MM.1S (cell line): ENCODE data around the gene FAM107B.

Source experiments
- DNase-seq: peaks from one replicate; pipeline ENCODE4 v3.0.0-alpha.2; 2015
- H2AFZ ChIP-seq: fragments of 300-600 bp; sonication (generic); 2 replicates; pipeline ENCODE4 v1.6.0; 2016; ENCODE audit warnings: antibody characterized with exemption, low read length
- H3F3A ChIP-seq: fragments of 300-600 bp; sonication (generic); 2 replicates; pipeline ENCODE4 v1.6.1; 2016; ENCODE audit warnings: mild to moderate bottlenecking, antibody characterized with exemption, low read length, moderate library complexity, mixed read lengths; ENCODE audit not compliant: insufficient read depth
- H3K27ac ChIP-seq: fragments of 300-600 bp; sonication (generic); 2 replicates; pipeline ENCODE4 v1.5.1; 2016; ENCODE audit warnings: mild to moderate bottlenecking, low read length
- H3K27me3 ChIP-seq: fragments of 300-600 bp; sonication (generic); replicated peaks from 2 replicates; pipeline ENCODE4 v1.6.0; 2016; ENCODE audit warnings: low read length; ENCODE audit not compliant: insufficient read depth
- H3K36me3 ChIP-seq: fragments of 300-600 bp; sonication (generic); replicated peaks from 2 replicates; pipeline ENCODE4 v1.6.1; 2016; ENCODE audit warnings: mild to moderate bottlenecking, low read length, mixed read lengths; ENCODE audit not compliant: insufficient read depth
- H3K4me1 ChIP-seq: fragments of 300-600 bp; sonication (generic); 2 replicates; pipeline ENCODE4 v1.6.1; 2016; ENCODE audit warnings: low read length, mixed read lengths
- H3K4me2 ChIP-seq: fragments of 300-600 bp; sonication (generic); 2 replicates; pipeline ENCODE4 v1.6.0; 2016; ENCODE audit warnings: low read depth, low read length
- H3K4me3 ChIP-seq: fragments of 300-600 bp; sonication (generic); 2 replicates; pipeline ENCODE4 v1.5.1; 2016; ENCODE audit warnings: low read length, mixed read lengths
- H3K79me2 ChIP-seq: fragments of 300-600 bp; sonication (generic); 2 replicates; pipeline ENCODE4 v1.6.1; 2016; ENCODE audit warnings: mixed run types, low read length, mixed read lengths
- H3K9ac ChIP-seq: fragments of 300-600 bp; sonication (generic); 2 replicates; pipeline ENCODE4 v1.6.1; 2016; ENCODE audit warnings: low read length, mixed read lengths
- H3K9me2 ChIP-seq: fragments of 300-600 bp; sonication (generic); replicated peaks from 2 replicates; pipeline ENCODE4 v1.6.1; 2016; ENCODE audit warnings: mild to moderate bottlenecking, low read length, mixed read lengths; ENCODE audit not compliant: insufficient read depth
- H3K9me3 ChIP-seq: fragments of 300-600 bp; sonication (generic); replicated peaks from 2 replicates; pipeline ENCODE4 v1.6.1; 2016; ENCODE audit warnings: mild to moderate bottlenecking, low read length, mixed read lengths; ENCODE audit not compliant: insufficient read depth
- H4K20me1 ChIP-seq: fragments of 300-600 bp; sonication (generic); 2 replicates; pipeline ENCODE4 v1.6.1; 2016; ENCODE audit warnings: mild to moderate bottlenecking, low read length, moderate library complexity, mixed read lengths; ENCODE audit not compliant: insufficient read depth
- EZH2 ChIP-seq: fragments of 300-600 bp; sonication (generic); optimal IDR thresholded peaks from 2 replicates; pipeline ENCODE3; 2017; ENCODE audit warnings: low read depth, mild to moderate bottlenecking, antibody characterized with exemption, low read length, mixed read lengths
- EZH2phosphoT487 ChIP-seq: fragments of 300-600 bp; sonication (generic); IDR thresholded peaks from 2 replicates; pipeline ENCODE4 v1.6.1; 2018; ENCODE audit warnings: antibody characterized with exemption, low read length
- TF ChIP-seq, protein P1 (sequence below): fragments of 300-600 bp; sonication (generic); IDR thresholded peaks from 2 replicates; pipeline ENCODE4 v1.5.1; 2016; ENCODE audit warnings: antibody characterized with exemption, low read length, mixed read lengths

FAM107B gene

DNA sequence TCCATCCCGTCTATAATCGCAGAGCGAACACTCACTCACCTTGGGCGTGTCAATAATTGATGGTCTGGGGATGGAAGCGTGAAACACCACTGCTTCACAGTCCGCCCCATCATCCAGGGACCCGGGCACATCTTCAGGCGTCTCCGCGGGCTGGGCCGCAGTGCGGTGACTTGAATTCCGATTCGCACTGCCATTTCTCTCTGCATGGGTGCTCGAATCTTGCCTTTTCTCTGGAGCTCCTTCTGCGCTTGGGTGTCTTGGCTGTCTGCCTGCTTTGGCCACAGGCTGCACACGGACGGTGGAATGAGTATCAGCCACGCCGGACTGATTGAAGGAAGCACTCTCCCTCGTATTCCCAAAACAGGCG, 500 bp downstream of the FAM107B start:
- DNase-seq, result no peak
- H3K9ac ChIP-seq, result no peak overlapping the region
- H3K9me2 ChIP-seq, result no peaks in the 10 kb centered on the region
- no peak overlapping the region for H2AFZ ChIP-seq
- H3K4me3 ChIP-seq, result no peak overlapping the region
- H4K20me1 ChIP-seq, result no peaks in the 10 kb centered on the region
- no peaks in the 10 kb centered on the region for H3K79me2 ChIP-seq
- H3K9me3 ChIP-seq, result no peaks in the 10 kb centered on the region
- H3K36me3 ChIP-seq, result no peaks in the 10 kb centered on the region
- TF ChIP-seq EZH2phosphoT487 (no peak), EZH2 (no peak)
- TF ChIP-seq, protein P1, sequence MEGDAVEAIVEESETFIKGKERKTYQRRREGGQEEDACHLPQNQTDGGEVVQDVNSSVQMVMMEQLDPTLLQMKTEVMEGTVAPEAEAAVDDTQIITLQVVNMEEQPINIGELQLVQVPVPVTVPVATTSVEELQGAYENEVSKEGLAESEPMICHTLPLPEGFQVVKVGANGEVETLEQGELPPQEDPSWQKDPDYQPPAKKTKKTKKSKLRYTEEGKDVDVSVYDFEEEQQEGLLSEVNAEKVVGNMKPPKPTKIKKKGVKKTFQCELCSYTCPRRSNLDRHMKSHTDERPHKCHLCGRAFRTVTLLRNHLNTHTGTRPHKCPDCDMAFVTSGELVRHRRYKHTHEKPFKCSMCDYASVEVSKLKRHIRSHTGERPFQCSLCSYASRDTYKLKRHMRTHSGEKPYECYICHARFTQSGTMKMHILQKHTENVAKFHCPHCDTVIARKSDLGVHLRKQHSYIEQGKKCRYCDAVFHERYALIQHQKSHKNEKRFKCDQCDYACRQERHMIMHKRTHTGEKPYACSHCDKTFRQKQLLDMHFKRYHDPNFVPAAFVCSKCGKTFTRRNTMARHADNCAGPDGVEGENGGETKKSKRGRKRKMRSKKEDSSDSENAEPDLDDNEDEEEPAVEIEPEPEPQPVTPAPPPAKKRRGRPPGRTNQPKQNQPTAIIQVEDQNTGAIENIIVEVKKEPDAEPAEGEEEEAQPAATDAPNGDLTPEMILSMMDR, result no peak
- H3F3A ChIP-seq, result no peaks in the 10 kb centered on the region
- no peaks in the 10 kb centered on the region for H3K27me3 ChIP-seq
- H3K27ac ChIP-seq, result no peak overlapping the region
- H3K4me2 ChIP-seq, result no peak overlapping the region
- no peaks in the 10 kb centered on the region for H3K4me1 ChIP-seq

DNA sequence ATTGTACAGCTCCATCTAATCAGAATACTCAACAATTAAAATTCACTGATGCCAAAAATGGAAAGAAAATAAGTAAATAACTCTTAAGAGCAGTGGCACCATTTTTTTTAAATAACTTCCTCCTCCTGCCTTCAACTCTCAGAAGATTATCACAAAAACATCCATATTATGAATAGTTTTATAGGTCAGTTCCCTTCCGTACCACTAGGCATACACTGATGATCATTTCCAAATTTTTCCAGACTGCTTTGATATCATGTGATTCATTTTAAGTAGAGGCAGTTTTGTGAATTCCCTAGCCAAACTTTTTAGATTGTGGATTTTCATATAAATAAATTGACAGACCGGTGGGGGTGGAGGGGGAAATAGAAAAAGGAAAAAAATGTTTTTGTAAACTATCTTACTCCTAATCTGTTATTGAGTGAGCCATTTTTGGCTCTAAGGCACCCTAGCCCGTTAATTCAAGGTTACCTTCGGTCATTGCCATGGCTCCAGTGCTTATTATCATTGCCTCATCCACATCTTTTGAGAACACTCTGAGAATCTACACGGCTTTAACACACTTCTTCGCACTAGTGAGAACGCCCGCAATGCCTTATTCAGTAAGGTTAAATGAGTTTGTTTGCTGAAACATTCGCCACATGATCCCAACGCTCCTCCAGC, 1.0 kb downstream of the FAM107B start:
- Histone ChIP-seq H3K36me3 (no peaks in the 10 kb centered on the region), H3K4me3 (no peak overlapping the region), H2AFZ (no peak overlapping the region), H3K4me2 (no peak overlapping the region), H3K4me1 (no peaks in the 10 kb centered on the region), H3F3A (no peaks in the 10 kb centered on the region), H4K20me1 (no peaks in the 10 kb centered on the region), H3K9me2 (no peaks in the 10 kb centered on the region), H3K79me2 (no peaks in the 10 kb centered on the region), H3K9ac (no peak overlapping the region), H3K27ac (no peak overlapping the region), H3K27me3 (no peaks in the 10 kb centered on the region), H3K9me3 (no peaks in the 10 kb centered on the region)
- no peak for DNase-seq
- TF ChIP-seq, protein P1, result no peak
- TF ChIP-seq EZH2 (no peak), EZH2phosphoT487 (no peak)

DNA sequence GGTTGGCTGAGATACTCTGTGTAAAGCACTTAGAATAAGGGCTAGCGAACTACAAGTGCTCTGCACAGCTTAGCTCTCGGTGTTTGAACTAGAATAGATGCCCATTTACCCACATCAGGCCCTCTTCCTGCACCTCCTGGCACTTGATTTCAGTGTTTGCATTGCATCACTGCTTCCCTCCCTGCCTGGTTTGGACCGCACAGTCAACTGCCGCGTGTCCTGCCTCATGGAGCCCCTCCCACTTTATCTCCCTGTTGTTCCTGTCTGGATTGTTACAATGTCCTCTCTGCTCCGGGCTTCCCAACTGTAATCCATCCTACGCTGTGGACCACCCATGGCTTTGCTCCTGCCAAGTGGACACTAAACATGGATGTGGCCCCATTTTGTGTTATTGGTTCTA, 2.3 kb downstream of the FAM107B start:
- DNase-seq, result no peak
- no peaks in the 10 kb centered on the region for H3K9me3 ChIP-seq

More for the DNA sequence above, 2.3 kb downstream of the FAM107B start:
- Histone ChIP-seq H3K27ac (no peak overlapping the region), H3K9ac (no peak overlapping the region), H3K27me3 (no peaks in the 10 kb centered on the region), H3K36me3 (no peaks in the 10 kb centered on the region), H3K4me1 (no peaks in the 10 kb centered on the region), H3K4me2 (no peak overlapping the region), H3F3A (no peaks in the 10 kb centered on the region), H3K79me2 (no peaks in the 10 kb centered on the region), H4K20me1 (no peaks in the 10 kb centered on the region), H2AFZ (no peak overlapping the region), H3K4me3 (no peak overlapping the region), H3K9me2 (no peaks in the 10 kb centered on the region)
- TF ChIP-seq EZH2, result no peak
- TF ChIP-seq, protein P1, result no peak
- no peak for TF ChIP-seq EZH2phosphoT487
